Measurements from ENCODE around the gene UNC93B1. TPM values are rescaled to one million over a fixed set of nuclear protein-coding genes. Genes with fewer than 3 reads are reported as not detected.

The UNC93B1 gene
- total and polyA plus RNA-seq, 12 donors = 3.2 to 18.2 (median 6.8) TPM

DNA sequence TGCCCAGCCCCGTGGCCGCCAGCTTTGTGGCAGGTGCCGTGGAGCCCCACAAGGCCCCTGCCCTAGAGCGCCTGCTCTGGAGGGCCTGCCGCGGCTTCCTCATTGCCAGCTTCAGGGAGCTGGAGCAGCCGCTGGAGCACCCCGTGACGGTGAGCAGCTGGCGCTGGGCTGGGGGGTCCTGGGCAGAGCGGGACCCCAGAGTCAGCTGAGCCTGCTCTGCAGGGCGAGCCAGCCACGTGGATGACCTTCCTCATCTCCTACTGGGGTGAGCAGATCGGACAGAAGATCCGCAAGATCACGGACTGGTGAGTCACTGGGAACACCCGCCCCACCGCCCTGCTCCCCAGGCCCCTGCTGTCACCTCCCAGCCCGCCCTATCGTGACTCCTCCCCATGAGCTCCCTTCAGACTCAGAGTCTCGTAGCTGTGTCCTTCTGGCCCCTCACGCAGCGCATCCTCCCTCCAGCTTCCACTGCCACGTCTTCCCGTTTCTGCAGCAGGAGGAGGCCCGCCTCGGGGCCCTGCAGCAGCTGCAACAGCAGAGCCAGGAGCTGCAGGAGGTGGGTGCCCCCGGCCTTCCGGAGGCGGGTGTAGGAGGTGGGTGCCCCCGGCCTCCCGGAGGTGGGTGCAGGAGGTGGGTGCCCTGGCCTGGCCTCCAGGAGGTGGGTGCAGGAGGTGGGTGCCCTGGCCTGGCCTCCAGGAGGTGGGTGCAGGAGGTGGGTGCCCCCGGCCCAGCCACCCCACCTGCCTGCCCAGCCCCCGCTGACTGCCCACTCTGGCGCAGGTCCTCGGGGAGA is 39.6 kb upstream of the UNC93B1 start:
- WGBS, 2 donors = 90% methylated on average over 34 to 36 of the region's 36 CpGs
- Histone ChIP-seq H3K4me3 (no peak overlapping the region), H3K27me3 (no peaks in the 10 kb centered on the region), H3K9me3 (no peaks in the 10 kb centered on the region), H3K36me3 (peaks cover 0 to 74% (median 0%) of the 10 kb centered on the region in 9 donors), H3K27ac (no peak overlapping the region), H3K4me1 (peaks cover 4 to 31% (median 16%) of the 10 kb centered on the region in 9 donors)
- ATAC-seq (no peak), DNase-seq (no peak)
- TF ChIP-seq CTCF (IDR thresholded peaks at IDR 0.05) = no peak
- intact Hi-C loops (cut with DNase I) = no loop called here

GRCh38 chr11:68043029-68043348 is 39.1 kb upstream of the UNC93B1 start:
- Histone ChIP-seq H3K4me3 (no peak overlapping the region), H3K27ac (no peak overlapping the region), H3K36me3 (peaks cover 0 to 69% (median 0%) of the 10 kb centered on the region in 9 donors), H3K9me3 (no peaks in the 10 kb centered on the region), H3K4me1 (peaks cover 8 to 37% (median 22%) of the 10 kb centered on the region in 9 donors), H3K27me3 (no peaks in the 10 kb centered on the region)
- DNase-seq = no peak
- intact Hi-C loops (cut with DNase I) = no loop called here
- ATAC-seq = no peak
- 80% methylated on average over 8 of the region's 8 CpGs for WGBS, 2 donors
- no peak for TF ChIP-seq CTCF (IDR thresholded peaks at IDR 0.05)

GRCh38 chr11:68042219-68043028 is 38.5 kb upstream of the UNC93B1 start:
- 89 to 94% methylated on average over 27 of the region's 27 CpGs for WGBS, 2 donors
- no peak for TF ChIP-seq CTCF (IDR thresholded peaks at IDR 0.05)
- Histone ChIP-seq H3K4me3 (no peak overlapping the region), H3K27ac (no peak overlapping the region), H3K4me1 (peaks cover 13 to 42% (median 28%) of the 10 kb centered on the region in 9 donors), H3K27me3 (no peaks in the 10 kb centered on the region), H3K36me3 (peaks cover 0 to 63% (median 0%) of the 10 kb centered on the region in 9 donors), H3K9me3 (no peaks in the 10 kb centered on the region)
- DNase-seq (no peak), ATAC-seq (no peak)
- intact Hi-C loops (cut with DNase I) = no loop called here

DNA sequence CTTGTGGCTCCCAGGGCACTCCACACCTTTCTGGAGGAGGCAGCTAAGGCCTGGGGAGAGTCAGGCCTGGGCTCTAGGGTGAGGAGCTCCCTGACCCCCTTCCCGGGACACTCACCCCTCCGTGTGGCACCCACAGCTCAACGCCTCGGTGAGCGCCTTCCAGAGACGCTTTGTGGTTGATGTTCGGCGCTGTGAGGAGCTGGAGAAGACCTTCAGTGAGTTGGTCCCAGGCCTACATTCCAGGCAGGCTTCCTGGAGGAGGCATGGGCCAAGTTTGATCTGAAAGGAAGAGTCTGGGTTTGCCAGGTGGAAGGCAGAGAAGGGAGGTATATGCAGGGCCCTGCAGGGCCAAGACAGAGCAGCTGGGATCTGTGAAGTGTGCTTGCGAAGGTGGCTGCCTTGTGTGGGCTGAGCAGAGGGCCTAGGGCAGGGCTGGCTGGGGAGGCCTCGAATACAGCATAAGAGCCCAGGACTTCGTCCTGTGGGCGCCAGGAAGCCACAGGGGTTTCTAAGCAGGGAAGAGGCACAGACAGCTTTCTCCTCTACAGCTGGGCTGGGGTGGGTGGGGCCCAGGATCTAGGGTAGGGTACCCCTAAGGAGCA is 37.8 kb upstream of the UNC93B1 start:
- DNase-seq (no peak), ATAC-seq (no peak)
- WGBS, 2 donors = 85 to 90% methylated on average over 12 of the region's 12 CpGs
- H3K36me3 ChIP-seq = peaks cover 0 to 56% (median 0%) of the 10 kb centered on the region in 9 donors
- no peaks in the 10 kb centered on the region for H3K27me3 ChIP-seq
- H3K4me3 ChIP-seq = no peak overlapping the region
- H3K9me3 ChIP-seq = no peaks in the 10 kb centered on the region
- peaks cover 19 to 50% (median 34%) of the 10 kb centered on the region in 9 donors for H3K4me1 ChIP-seq
- TF ChIP-seq CTCF (IDR thresholded peaks at IDR 0.05) = no peak
- intact Hi-C loops (cut with DNase I) = no loop called here
- H3K27ac ChIP-seq = peak overlapping the region in 5 of 10 donors; percentile 94 to 97 (median 94)

Measured in heart right ventricle (tissue), 16 donors.